ENCODE measurements around the gene UGT3A2. TPM values are rescaled to one million over a fixed set of nuclear protein-coding genes. Genes with fewer than 3 reads are reported as not detected.

The UGT3A2 gene
- 21.6 TPM for polyA plus RNA-seq (2013, experiment 1 of 4)
- polyA plus RNA-seq (2013, experiment 2 of 4) = 16.8 TPM
- 11.4 TPM for polyA plus RNA-seq (2013, experiment 3 of 4)
- 12.4 TPM for polyA plus RNA-seq (2013, experiment 4 of 4)

- Histone ChIP-seq H3K4me1 (ENCODE audit: control insufficient read depth, insufficient read depth, low read length) (no peaks in the 10 kb centered on the region), H3K27ac (ENCODE audit: insufficient read depth, low read depth, low read length, poor library complexity, severe bottlenecking) (no peak within 1 kb of the TSS), H3K36me3 (ENCODE audit: control insufficient read depth, insufficient read depth, low read length) (peaks cover 3% of the 10 kb centered on the region), H3K9me3 (ENCODE audit: control insufficient read depth, low read length) (no peaks in the 10 kb centered on the region), H3K4me3 (ENCODE audit: insufficient read depth, low read depth, low read length) (peak within 1 kb of the TSS; percentile 60), H3K27me3 (ENCODE audit: control insufficient read depth, insufficient read depth, low read length, poor library complexity, severe bottlenecking) (peaks cover 9% of the 10 kb centered on the region)
- WGBS, 2 experiments = 1% methylated on average over 21 to 22 of the region's 22 CpGs
Measured at GRCh38 chr5:36066540-36067210, at the start of gene UGT3A2. Gene UGT3A2, minus strand, starts transcription at chr5:36066882. Its CDS starts 93 bp downstream, at chr5:36066789.

- WGBS, 2 experiments = 100% methylated on average over 1 of the region's 1 CpG; no CpG with 5 or more reads in 1 of the 2 experiments
- H3K36me3 ChIP-seq (ENCODE audit: control insufficient read depth, insufficient read depth, low read length) = peaks cover 3% of the 10 kb centered on the region
- H3K4me1 ChIP-seq (ENCODE audit: control insufficient read depth, insufficient read depth, low read length) = no peaks in the 10 kb centered on the region
- H3K9me3 ChIP-seq (ENCODE audit: control insufficient read depth, low read length) = no peaks in the 10 kb centered on the region
- H3K27me3 ChIP-seq (ENCODE audit: control insufficient read depth, insufficient read depth, low read length, poor library complexity, severe bottlenecking) = no peaks in the 10 kb centered on the region
- H3K4me3 ChIP-seq (ENCODE audit: insufficient read depth, low read depth, low read length) = no peak overlapping the region
- H3K27ac ChIP-seq (ENCODE audit: insufficient read depth, low read depth, low read length, poor library complexity, severe bottlenecking) = no peak overlapping the region
Measured at GRCh38 chr5:36111238-36111637, 44.6 kb upstream of the UGT3A2 start.

GRCh38 chr5:36108758-36109460 lies 42.2 kb upstream of the UGT3A2 start:
- H3K36me3 ChIP-seq (ENCODE audit: control insufficient read depth, insufficient read depth, low read length) = peaks cover 3% of the 10 kb centered on the region
- 83 to 93% methylated on average over 2 of the region's 3 CpGs for WGBS, 2 experiments

GRCh38 chr5:36105819-36106218 lies 39.1 kb upstream of the UGT3A2 start:
- peaks cover 3% of the 10 kb centered on the region for H3K36me3 ChIP-seq (ENCODE audit: control insufficient read depth, insufficient read depth, low read length)
- H3K27me3 ChIP-seq (ENCODE audit: control insufficient read depth, insufficient read depth, low read length, poor library complexity, severe bottlenecking) = no peaks in the 10 kb centered on the region
- no peak overlapping the region for H3K27ac ChIP-seq (ENCODE audit: insufficient read depth, low read depth, low read length, poor library complexity, severe bottlenecking)
- no peak overlapping the region for H3K4me3 ChIP-seq (ENCODE audit: insufficient read depth, low read depth, low read length)
- no peaks in the 10 kb centered on the region for H3K9me3 ChIP-seq (ENCODE audit: control insufficient read depth, low read length)
- WGBS, 2 experiments = 89 to 91% methylated on average over 2 of the region's 2 CpGs
- no peaks in the 10 kb centered on the region for H3K4me1 ChIP-seq (ENCODE audit: control insufficient read depth, insufficient read depth, low read length)

More at GRCh38 chr5:36108758-36109460, 42.2 kb upstream of the UGT3A2 start:
- H3K27me3 ChIP-seq (ENCODE audit: control insufficient read depth, insufficient read depth, low read length, poor library complexity, severe bottlenecking) = no peaks in the 10 kb centered on the region
- H3K9me3 ChIP-seq (ENCODE audit: control insufficient read depth, low read length) = no peaks in the 10 kb centered on the region
- no peak overlapping the region for H3K4me3 ChIP-seq (ENCODE audit: insufficient read depth, low read depth, low read length)
- H3K27ac ChIP-seq (ENCODE audit: insufficient read depth, low read depth, low read length, poor library complexity, severe bottlenecking) = no peak overlapping the region
- no peaks in the 10 kb centered on the region for H3K4me1 ChIP-seq (ENCODE audit: control insufficient read depth, insufficient read depth, low read length)

- Histone ChIP-seq H3K9me3 (ENCODE audit: control insufficient read depth, low read length) (no peaks in the 10 kb centered on the region), H3K27me3 (ENCODE audit: control insufficient read depth, insufficient read depth, low read length, poor library complexity, severe bottlenecking) (no peaks in the 10 kb centered on the region), H3K27ac (ENCODE audit: insufficient read depth, low read depth, low read length, poor library complexity, severe bottlenecking) (no peak overlapping the region), H3K36me3 (ENCODE audit: control insufficient read depth, insufficient read depth, low read length) (no peaks in the 10 kb centered on the region), H3K4me3 (ENCODE audit: insufficient read depth, low read depth, low read length) (no peak overlapping the region), H3K4me1 (ENCODE audit: control insufficient read depth, insufficient read depth, low read length) (no peaks in the 10 kb centered on the region)
- 85% methylated on average over 2 of the region's 3 CpGs for WGBS, 2 experiments
Measured at GRCh38 chr5:36099748-36100147, 33.1 kb upstream of the UGT3A2 start.

- Histone ChIP-seq H3K4me1 (ENCODE audit: control insufficient read depth, insufficient read depth, low read length) (no peaks in the 10 kb centered on the region), H3K9me3 (ENCODE audit: control insufficient read depth, low read length) (no peaks in the 10 kb centered on the region), H3K27ac (ENCODE audit: insufficient read depth, low read depth, low read length, poor library complexity, severe bottlenecking) (no peak overlapping the region), H3K36me3 (ENCODE audit: control insufficient read depth, insufficient read depth, low read length) (no peaks in the 10 kb centered on the region), H3K27me3 (ENCODE audit: control insufficient read depth, insufficient read depth, low read length, poor library complexity, severe bottlenecking) (no peaks in the 10 kb centered on the region), H3K4me3 (ENCODE audit: insufficient read depth, low read depth, low read length) (no peak overlapping the region)
Measured at GRCh38 chr5:36096486-36096885, 29.8 kb upstream of the UGT3A2 start.

GRCh38 chr5:36089989-36090388 lies 23.3 kb upstream of the UGT3A2 start:
- no peaks in the 10 kb centered on the region for H3K36me3 ChIP-seq (ENCODE audit: control insufficient read depth, insufficient read depth, low read length)
- no peaks in the 10 kb centered on the region for H3K27me3 ChIP-seq (ENCODE audit: control insufficient read depth, insufficient read depth, low read length, poor library complexity, severe bottlenecking)
- H3K9me3 ChIP-seq (ENCODE audit: control insufficient read depth, low read length) = no peaks in the 10 kb centered on the region
- H3K4me1 ChIP-seq (ENCODE audit: control insufficient read depth, insufficient read depth, low read length) = no peaks in the 10 kb centered on the region
- no peak overlapping the region for H3K27ac ChIP-seq (ENCODE audit: insufficient read depth, low read depth, low read length, poor library complexity, severe bottlenecking)
- no peak overlapping the region for H3K4me3 ChIP-seq (ENCODE audit: insufficient read depth, low read depth, low read length)
- WGBS, 2 experiments = 61 to 66% methylated on average over 2 of the region's 2 CpGs

- H3K36me3 ChIP-seq (ENCODE audit: control insufficient read depth, insufficient read depth, low read length) = no peaks in the 10 kb centered on the region
- H3K9me3 ChIP-seq (ENCODE audit: control insufficient read depth, low read length) = no peaks in the 10 kb centered on the region
- no peak overlapping the region for H3K4me3 ChIP-seq (ENCODE audit: insufficient read depth, low read depth, low read length)
- 36 to 40% methylated on average over 8 to 10 of the region's 10 CpGs for WGBS, 2 experiments
- H3K27ac ChIP-seq (ENCODE audit: insufficient read depth, low read depth, low read length, poor library complexity, severe bottlenecking) = no peak overlapping the region
- no peaks in the 10 kb centered on the region for H3K27me3 ChIP-seq (ENCODE audit: control insufficient read depth, insufficient read depth, low read length, poor library complexity, severe bottlenecking)
- no peaks in the 10 kb centered on the region for H3K4me1 ChIP-seq (ENCODE audit: control insufficient read depth, insufficient read depth, low read length)
Measured at GRCh38 chr5:36079200-36079781, 12.6 kb upstream of the UGT3A2 start.

GRCh38 chr5:36078430-36078829 lies 11.7 kb upstream of the UGT3A2 start:
- Histone ChIP-seq H3K9me3 (ENCODE audit: control insufficient read depth, low read length) (no peaks in the 10 kb centered on the region), H3K27me3 (ENCODE audit: control insufficient read depth, insufficient read depth, low read length, poor library complexity, severe bottlenecking) (no peaks in the 10 kb centered on the region), H3K36me3 (ENCODE audit: control insufficient read depth, insufficient read depth, low read length) (no peaks in the 10 kb centered on the region), H3K4me1 (ENCODE audit: control insufficient read depth, insufficient read depth, low read length) (no peaks in the 10 kb centered on the region), H3K4me3 (ENCODE audit: insufficient read depth, low read depth, low read length) (no peak overlapping the region), H3K27ac (ENCODE audit: insufficient read depth, low read depth, low read length, poor library complexity, severe bottlenecking) (no peak overlapping the region)
- 80 to 83% methylated on average over 10 of the region's 10 CpGs for WGBS, 2 experiments

GRCh38 chr5:36073595-36074216 lies 7.0 kb upstream of the UGT3A2 start:
- no peaks in the 10 kb centered on the region for H3K27me3 ChIP-seq (ENCODE audit: control insufficient read depth, insufficient read depth, low read length, poor library complexity, severe bottlenecking)
- WGBS, 2 experiments = 44 to 54% methylated on average over 3 of the region's 3 CpGs
- no peak overlapping the region for H3K4me3 ChIP-seq (ENCODE audit: insufficient read depth, low read depth, low read length)
- H3K4me1 ChIP-seq (ENCODE audit: control insufficient read depth, insufficient read depth, low read length) = no peaks in the 10 kb centered on the region
- no peaks in the 10 kb centered on the region for H3K9me3 ChIP-seq (ENCODE audit: control insufficient read depth, low read length)
- H3K36me3 ChIP-seq (ENCODE audit: control insufficient read depth, insufficient read depth, low read length) = no peaks in the 10 kb centered on the region
- no peak overlapping the region for H3K27ac ChIP-seq (ENCODE audit: insufficient read depth, low read depth, low read length, poor library complexity, severe bottlenecking)

Measured in ectodermal cell (in vitro differentiated cells).